ENCODE data around the gene POLR3A. TPM values are rescaled to one million over a fixed set of nuclear protein-coding genes. Genes with fewer than 3 reads are reported as not detected.

Gene POLR3A
- 14.0 and 16.7 TPM in 2 replicates for total RNA-seq

DNA sequence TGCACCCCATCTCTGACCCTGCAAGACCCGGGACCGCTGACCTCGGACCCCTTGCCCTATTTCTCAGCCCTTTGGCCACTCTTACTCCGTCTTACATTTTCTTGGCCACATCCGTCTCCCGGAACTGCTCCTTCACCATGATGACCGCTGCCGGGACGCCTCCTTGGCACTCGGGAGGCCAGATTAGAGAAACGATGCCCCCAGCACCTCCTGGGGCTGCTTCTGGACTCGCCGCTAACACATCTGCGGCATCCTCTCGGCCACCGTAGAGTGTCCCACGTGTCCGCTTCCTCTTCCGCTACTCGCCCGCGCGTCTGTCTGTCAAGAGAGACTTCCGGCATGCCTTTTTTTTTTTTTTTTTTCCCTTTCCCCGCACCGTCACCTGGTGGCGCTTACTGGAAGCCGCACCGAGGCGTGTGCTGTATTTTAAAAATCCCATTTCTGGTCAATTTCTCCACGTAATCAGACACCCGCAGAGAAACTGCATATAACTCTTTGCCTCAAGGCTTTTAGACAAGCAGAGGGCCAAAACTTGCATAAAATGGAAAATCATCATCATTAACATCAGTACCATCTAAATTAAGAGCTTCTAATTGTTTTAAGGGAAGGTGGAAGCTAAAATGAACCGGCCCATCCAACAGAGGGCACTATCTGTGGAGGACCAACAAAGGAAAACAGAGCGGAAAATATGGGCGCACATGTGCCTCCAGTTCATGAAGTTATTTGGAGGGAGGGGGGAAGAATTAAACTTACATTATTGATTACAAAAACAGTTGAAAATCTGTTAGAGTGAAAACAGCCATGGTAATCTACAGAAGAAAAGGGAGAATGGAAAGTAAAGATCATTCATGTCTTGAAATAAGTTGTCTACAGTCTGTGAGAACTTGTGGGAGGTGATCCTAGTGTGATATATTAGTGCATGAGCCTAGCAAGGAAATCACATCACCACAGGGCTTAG lies at the start of gene POLR3A:
TSS of gene POLR3A (minus strand) at position 247 of the 958 bp plus-strand sequence. CDS start at position 139, 108 bp downstream.

DNA sequence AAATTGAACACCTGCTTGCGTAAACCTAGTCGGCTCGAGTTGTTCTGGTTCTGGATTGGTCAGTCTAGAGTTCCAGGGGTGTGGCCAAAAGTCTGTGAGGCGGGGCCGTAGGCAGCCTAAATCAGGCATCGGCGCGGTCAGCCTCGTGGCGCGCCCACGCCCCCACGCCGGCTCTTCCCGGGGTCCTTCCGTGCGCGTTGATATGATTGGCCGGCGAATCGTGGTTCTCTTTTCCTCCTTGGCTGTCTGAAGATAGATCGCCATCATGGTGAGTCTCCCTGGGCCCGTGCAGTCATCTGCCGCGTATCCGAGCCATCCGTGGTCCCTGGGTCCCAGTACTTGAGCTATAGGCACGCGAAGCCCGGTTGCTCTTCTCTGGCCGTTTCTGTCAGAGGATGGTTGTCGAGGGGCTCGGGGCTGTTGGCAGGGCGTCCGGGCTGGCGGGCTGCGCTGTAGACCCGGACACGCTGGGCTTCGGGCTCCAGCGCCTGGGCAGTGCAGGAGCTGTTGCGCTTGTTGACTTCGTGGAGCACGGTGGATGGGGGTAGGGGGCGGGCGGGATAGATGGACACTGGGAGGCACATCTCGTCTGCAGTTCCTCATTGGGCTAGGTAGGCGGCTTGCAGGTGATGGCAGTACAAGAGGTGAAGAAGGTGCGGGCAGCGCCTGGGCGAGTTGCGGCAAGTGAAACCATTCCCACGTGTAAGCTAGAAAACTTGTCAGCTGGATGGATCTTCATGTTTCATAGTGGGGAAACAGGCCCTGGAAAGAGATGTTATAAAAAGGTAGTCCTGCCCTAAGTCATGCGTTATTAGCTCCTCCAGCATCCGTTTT lies 4.5 kb upstream of the POLR3A start, which contains the start of gene RPS24:
TSS of gene RPS24 (plus strand) at position 227 of the 834 bp plus-strand sequence. CDS start at position 266, 39 bp downstream.

DNA sequence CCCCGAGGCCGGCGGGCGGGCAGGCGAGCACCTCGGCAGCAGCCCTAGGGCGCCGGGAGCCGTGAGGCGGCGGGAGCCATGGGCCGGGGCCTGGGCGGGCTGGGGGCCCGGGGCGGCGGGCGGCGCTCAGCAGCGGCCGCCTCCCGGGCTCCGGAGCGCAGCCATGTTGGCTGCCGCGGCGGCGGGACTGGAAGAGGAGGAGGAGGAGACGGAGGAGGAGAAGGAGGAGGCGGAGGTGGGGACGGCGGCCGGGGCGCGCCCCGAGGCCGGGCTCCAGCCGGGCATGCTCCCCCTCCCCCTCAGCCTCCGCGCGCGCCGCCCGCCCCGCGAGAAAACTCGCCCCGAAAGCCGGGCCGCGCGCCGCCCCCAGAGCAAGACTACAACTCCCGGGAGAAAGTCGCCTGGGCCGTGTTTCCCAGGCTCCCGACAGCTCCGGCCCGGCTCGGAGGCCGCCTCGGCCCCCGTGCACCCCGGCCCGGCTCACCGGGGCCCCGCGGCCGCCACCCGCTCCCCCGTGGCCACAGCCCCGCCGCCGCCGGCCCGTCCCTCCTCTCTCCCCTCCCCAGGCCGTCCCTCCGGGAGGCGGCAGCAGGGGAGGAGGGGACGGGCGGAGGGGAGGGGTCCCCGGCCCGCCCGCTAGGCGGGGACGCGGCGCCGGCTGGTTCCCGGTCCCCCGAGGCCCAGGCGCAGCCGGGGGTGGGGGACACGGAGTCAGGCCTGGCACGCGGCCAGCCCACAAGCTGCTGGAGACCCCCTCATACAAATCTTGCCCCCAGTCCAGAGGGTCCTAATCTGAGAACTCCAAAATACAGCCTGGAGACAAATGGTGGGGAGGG lies 102.5 kb downstream of the POLR3A start, which contains the start of gene DLG5:
TSS of gene DLG5 (minus strand) at position 190 of the 836 bp plus-strand sequence. CDS start 235 bp downstream, outside the sequence.

Other genes with a start within 250 kb of the POLR3A start
- 36.6 and 49.0 TPM in 2 replicates for gene DLG5, start 102.8 kb downstream of the POLR3A start, total RNA-seq
- 3,080 and 3,884 TPM in 2 replicates for gene RPS24, start 4.3 kb upstream of the POLR3A start, total RNA-seq